Renal pelvis (tissue), 12 donors: ENCODE measurements around the gene UBE2M. TPM values are rescaled to one million over a fixed set of nuclear protein-coding genes. Genes with fewer than 3 reads are reported as not detected.
"Not testable (repeated sequence)": the region's sequence is repeated elsewhere in the genome, so short reads cannot be mapped to it uniquely, and the experiment has no call there.

ENCODE experiments used
- DNase-seq: peaks from one replicate; pipeline ENCODE4 v3.0.0-alpha.2; 2013
- long read RNA-seq, 16 experiments: transcript quantifications; one replicate each; lab custom pipeline, GENCODE V29; 2026
- polyA plus RNA-seq, 3 donors: library from polyadenylated mRNA; unstranded; fragments of 120-200 nt; gene quantifications; one replicate each; pipeline ENCODE4 v1.2.1, GENCODE V29; 2013; ENCODE audit not compliant: insufficient read length in 3 of 3

The UBE2M gene
- polyA plus RNA-seq: 100 to 1,000 TPM in 1 of 3 donors, 10 to 100 TPM in 2; 90.2 to 109 (median 97.5) TPM
- long read RNA-seq, donor 1, transcript UBE2M-201 (6 exons, 1,508 nt): major isoform, 45 of 45 reads
- long read RNA-seq, donor 1, partial matches to known transcripts: 0 of 45 reads
- long read RNA-seq, donor 1, other reads (novel, unspliced or antisense): 0 of 45 reads
- long read RNA-seq, donor 2, transcript UBE2M-201 (6 exons, 1,508 nt): major isoform, 55 of 55 reads
- long read RNA-seq, donor 2, partial matches to known transcripts: 0 of 55 reads
- long read RNA-seq, donor 2, other reads (novel, unspliced or antisense): 0 of 55 reads
- long read RNA-seq, donor 3, transcript UBE2M-201 (6 exons, 1,508 nt): major isoform, 54 of 56 reads
- long read RNA-seq, donor 3, partial matches to known transcripts: 0 of 56 reads
- long read RNA-seq, donor 3, other reads (novel, unspliced or antisense): 0 of 56 reads
- long read RNA-seq, donor 4, transcript UBE2M-201 (6 exons, 1,508 nt): major isoform, 63 of 69 reads
- long read RNA-seq, donor 4, partial matches to known transcripts: 0 of 69 reads
- long read RNA-seq, donor 4, other reads (novel, unspliced or antisense): 6 of 69 reads
- long read RNA-seq, donor 5, transcript UBE2M-201 (6 exons, 1,508 nt): major isoform, 31 of 31 reads
- long read RNA-seq, donor 5, partial matches to known transcripts: 0 of 31 reads
- long read RNA-seq, donor 5, other reads (novel, unspliced or antisense): 0 of 31 reads
- long read RNA-seq, donor 6, transcript UBE2M-201 (6 exons, 1,508 nt): major isoform, 44 of 44 reads
- long read RNA-seq, donor 6, partial matches to known transcripts: 0 of 44 reads
- long read RNA-seq, donor 6, other reads (novel, unspliced or antisense): 0 of 44 reads
- long read RNA-seq, donor 7, transcript UBE2M-201 (6 exons, 1,508 nt): major isoform, 71 of 76 reads
- long read RNA-seq, donor 7, partial matches to known transcripts: 5 of 76 reads
- long read RNA-seq, donor 7, other reads (novel, unspliced or antisense): 0 of 76 reads
- long read RNA-seq, donor 8, transcript UBE2M-201 (6 exons, 1,508 nt): major isoform, 24 of 25 reads
- long read RNA-seq, donor 8, partial matches to known transcripts: 0 of 25 reads
- long read RNA-seq, donor 8, other reads (novel, unspliced or antisense): 0 of 25 reads
- long read RNA-seq, donor 9, transcript UBE2M-201 (6 exons, 1,508 nt): major isoform, 51 of 52 reads
- long read RNA-seq, donor 9, partial matches to known transcripts: 0 of 52 reads
- long read RNA-seq, donor 9, other reads (novel, unspliced or antisense): 0 of 52 reads
- long read RNA-seq, donor 10, transcript UBE2M-201 (6 exons, 1,508 nt): major isoform, 37 of 37 reads
- long read RNA-seq, donor 10, partial matches to known transcripts: 0 of 37 reads
- long read RNA-seq, donor 10, other reads (novel, unspliced or antisense): 0 of 37 reads
- long read RNA-seq, donor 11, transcript UBE2M-201 (6 exons, 1,508 nt): major isoform, 42 of 47 reads
- long read RNA-seq, donor 11, partial matches to known transcripts: 0 of 47 reads
- long read RNA-seq, donor 11, other reads (novel, unspliced or antisense): 5 of 47 reads
- long read RNA-seq, donor 12, transcript UBE2M-201 (6 exons, 1,508 nt): major isoform, 57 of 62 reads
- long read RNA-seq, donor 12, partial matches to known transcripts: 0 of 62 reads
- long read RNA-seq, donor 12, other reads (novel, unspliced or antisense): 5 of 62 reads
- long read RNA-seq, donor 13, transcript UBE2M-201 (6 exons, 1,508 nt): major isoform, 32 of 32 reads
- long read RNA-seq, donor 13, partial matches to known transcripts: 0 of 32 reads
- long read RNA-seq, donor 13, other reads (novel, unspliced or antisense): 0 of 32 reads
- long read RNA-seq, donor 14, transcript UBE2M-201 (6 exons, 1,508 nt): major isoform, 94 of 111 reads
- long read RNA-seq, donor 14, partial matches to known transcripts: 16 of 111 reads
- long read RNA-seq, donor 14, other reads (novel, unspliced or antisense): 0 of 111 reads
- long read RNA-seq, donor 15, transcript UBE2M-201 (6 exons, 1,508 nt): major isoform, 77 of 77 reads
- long read RNA-seq, donor 15, partial matches to known transcripts: 0 of 77 reads
- long read RNA-seq, donor 15, other reads (novel, unspliced or antisense): 0 of 77 reads
- long read RNA-seq, donor 16, transcript UBE2M-201 (6 exons, 1,508 nt): major isoform, 62 of 62 reads
- long read RNA-seq, donor 16, partial matches to known transcripts: 0 of 62 reads
- long read RNA-seq, donor 16, other reads (novel, unspliced or antisense): 0 of 62 reads

DNA sequence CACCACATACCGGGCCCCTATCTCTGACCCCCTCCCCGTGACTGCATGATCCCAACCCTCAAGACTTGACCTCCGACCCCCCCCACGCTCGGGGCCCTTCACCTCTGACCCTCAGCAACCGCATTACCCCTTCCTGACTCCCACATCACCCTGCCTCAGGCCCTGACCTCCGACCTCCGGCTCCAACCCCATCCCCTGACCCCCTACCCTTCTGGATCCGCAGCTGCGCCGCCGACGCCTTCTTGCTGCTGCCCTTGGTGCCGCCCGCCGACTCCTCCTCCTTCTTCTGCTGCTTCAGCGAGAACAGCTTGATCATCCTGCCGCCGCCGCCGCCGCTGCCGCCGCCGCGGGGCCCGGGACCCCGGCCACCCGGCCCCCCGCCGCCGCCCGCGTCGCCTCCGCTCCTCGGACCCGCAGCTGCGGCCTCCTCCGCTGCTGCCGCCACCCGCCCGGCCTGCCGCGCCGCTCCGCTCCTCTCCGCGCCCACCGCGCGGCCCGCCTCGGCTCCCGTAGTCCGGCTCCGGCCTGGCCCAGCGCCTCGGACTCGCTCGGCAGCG lies at the start of gene UBE2M:
TSS of gene UBE2M (minus strand) at position 546 of the 557 bp plus-strand sequence. CDS start at position 316, 230 bp downstream.
- DNase-seq: no peak

DNA sequence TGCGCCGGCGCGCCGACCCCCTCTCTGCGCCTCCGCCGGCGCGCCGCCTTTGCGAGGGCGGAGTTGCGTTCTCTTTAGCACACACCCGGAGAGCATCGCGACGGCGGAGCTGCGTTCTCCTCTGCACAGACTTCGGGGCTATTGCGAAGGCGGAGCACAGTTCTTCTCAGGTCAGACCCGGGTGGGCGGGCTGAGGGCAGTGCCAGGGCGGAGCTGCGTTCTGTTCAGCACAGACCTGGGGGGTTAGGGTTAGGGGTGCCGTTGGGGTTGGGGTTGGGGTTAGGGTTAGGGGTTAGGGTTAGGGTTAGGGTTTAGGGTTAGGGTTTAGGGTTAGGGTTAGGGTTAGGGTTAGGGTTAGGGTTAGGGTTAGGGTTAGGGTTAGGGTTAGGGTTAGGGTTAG lies 48.8 kb upstream of the UBE2M start:
- DNase-seq: not testable (repeated sequence)

DNA sequence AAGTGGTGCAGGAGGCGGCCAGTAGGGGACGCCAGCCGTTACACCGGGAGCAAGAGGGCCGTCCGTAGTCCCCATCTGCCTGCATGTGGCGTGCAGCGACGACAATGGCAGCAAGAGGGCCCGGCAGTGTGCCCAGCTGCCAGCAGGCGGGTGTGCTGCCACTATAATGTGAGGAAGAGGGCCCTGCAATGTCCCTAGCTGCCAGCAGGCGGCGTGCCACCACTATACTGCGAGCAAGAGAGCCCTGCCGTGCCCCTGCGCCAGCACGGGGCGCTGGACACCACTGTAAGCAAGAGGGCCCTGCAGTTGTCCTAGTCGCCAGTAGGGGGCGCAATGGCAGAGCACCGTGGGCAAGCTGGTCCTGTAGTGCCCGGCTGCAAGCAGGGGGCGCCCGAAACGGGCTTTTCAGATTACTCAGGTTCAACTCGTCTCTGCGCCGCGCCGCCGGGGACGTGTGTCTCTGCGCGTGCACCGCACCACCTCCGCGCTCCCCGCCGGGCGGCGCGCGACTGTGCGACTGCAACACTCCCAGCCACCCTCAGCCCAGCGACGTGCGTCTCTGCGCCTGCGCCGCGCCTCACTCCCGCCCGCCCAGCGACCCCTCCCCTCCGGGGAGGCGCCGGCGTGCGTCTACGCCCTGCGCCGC lies 48.0 kb upstream of the UBE2M start:
- not testable (repeated sequence) for DNase-seq

DNA sequence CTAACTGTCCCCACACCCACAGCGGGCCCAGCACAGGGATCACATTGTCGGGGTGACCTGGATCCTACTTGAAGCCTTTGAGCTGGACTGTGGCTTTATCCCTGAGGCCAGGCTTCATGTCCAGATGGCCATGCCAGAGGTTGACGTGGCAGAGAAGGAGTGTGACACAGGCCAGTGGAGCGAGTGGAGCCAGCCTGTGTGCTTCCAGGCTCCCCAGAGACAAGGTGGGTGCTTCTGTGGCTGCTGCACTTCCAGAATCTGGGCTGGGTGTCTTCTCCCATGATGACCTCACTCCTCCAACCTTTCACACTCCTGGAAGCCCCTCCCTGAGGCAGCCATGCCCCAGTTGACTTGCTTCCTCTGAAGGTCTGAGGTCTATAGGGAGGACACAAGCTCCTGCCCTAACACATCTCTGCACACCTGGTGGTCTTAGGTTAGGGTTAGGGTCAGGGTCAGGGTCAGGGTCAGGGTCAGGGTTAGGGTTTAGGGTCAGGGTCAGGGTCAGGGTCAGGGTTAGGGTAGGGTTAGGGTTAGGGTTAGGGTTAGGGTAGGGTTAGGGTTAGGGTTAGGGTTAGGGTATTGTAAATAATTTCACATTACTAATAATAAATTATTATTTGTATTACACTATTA lies 27.8 kb upstream of the UBE2M start:
- no peak for DNase-seq

DNA sequence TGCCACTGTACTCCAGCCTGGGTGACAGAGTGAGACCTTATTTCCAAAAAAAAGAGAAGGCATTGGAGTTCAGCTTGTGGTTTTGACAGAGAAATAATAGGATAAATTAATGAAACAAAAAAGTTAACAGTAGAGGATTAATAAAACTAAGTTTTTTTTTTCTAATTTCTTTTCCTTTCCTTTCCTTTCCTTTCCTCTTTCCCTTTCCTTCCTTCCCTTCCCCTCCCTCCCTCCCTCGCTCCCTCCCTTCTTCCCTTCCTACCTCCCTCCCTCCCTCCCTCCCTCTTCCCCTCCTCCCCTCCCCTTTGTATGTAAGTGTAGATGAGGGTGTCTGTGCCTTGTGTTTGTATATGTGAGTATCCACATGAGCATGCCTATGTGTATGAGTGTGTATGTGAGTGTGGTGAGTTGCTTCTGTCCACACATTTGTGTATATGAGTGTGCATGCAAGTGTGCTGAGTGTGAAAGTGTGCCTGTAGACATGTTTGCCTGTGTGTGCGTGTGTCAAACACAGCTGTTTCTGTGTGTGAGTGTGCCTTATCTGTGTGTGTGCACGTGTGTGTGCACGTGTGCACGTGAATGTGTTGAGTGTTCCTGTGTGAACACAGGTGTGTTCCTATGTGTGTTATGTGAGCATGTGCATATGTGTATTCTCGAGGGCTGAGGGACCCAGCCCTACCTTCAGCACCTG lies 27.2 kb upstream of the UBE2M start:
- no peak for DNase-seq

DNA sequence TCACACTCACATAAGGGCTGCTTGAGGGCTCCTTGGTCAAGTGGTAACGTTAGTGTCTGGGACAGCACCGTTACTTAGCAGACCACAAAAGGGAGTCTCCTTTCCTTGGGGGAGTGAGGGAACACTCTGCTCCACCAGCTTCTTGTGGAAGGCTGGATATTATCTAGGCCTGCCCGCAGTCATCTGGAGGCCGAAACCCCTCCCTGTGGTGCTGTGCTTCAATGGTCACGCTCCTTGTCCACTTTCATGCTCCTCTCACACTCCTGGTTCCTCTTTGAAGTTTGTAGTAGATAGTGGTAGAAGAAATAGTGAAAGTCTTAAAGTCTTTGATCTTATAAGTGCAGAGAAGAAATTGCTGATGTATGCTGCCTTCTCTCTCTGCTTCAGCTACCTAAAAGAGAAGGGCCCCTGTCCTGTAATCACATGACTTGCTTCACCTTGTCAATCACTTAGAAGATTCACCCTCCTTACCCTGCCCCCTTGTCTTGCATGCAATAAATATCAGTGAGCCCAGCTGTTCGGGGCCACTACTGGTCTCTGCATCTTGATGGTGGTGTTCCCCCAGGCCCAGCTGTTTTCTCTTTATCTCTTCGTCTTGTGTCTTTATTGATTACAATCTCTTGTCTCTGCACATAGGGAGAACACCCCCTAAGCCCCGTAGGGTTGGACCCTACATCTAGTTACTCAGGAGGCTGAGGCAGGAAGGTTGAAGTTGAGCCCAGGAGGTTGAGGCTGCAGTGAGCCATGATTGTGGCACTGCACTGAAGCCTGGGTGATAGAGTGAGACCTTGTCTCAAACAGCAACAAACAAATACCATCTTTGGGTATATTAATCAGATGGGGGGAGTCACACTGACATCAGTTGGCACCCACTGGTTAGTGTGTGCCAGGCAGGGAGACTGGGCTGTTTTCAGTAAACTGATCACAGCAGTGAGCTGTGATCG lies 26.4 kb upstream of the UBE2M start:
- DNase-seq: no peak

DNA sequence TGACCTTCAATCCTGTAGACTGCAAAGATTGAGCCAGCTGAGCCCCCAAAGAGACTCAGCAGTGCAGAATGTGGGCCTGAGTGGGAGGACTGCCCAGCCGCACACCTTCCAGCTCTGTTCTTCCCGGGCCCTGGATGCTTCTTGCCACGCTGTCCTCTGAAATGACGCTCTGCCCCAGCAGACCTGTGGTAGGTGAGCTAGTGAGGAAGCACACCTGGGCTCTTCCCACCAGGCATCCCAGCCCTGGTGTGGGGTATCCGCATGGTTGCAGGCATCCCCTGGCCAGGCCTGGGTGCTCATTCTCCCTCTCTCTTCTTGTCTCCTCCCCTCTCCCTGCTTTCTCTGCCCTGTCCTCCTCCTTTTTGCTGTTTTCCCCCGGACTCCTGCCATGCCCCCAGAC lies 24.6 kb upstream of the UBE2M start:
- DNase-seq: no peak

DNA sequence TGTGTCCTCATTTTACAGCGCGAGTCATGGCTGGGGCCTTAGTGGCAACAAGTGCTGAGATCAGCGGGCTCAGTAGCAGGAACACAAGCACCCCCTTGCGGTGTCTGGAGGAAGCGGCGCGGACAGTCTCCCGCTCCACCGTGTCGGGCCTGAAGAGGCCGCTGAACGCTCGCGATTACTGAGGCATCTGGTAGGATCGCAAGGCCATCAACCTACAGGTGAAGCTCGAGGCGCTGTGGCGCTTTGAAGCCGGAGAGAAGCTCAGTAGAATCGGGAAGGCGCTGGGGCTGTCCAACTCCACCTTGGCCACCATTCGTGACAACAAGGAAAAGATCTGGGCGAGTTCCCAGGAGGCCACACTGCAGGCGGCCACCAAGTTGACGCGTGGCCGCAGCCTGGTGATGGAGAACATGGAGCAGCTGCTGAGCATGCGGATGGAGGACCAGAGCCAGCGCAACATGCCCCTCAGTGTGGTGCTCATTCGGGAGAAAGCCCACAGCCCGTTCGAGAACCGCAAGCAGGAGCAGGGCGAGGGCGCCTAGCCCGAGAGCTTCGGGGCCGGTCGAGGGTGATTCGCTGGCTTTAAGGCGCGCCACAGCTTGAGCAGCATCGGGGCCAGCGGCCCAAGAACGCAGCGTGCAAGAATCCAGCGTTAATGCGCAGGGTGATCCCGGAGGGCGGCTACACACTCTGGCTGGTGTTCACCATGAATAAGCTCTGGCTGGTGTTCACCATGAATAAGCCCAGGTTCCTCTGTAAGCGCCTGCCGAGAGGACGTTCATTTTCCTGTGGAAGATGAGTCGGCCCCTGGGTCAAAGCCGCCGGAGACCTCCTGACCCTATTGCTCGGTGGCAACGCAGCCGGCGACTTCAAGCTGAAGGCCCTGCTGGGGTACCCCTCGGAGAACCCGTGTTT lies 23.1 kb upstream of the UBE2M start:
- peak; percentile 79 for DNase-seq

DNA sequence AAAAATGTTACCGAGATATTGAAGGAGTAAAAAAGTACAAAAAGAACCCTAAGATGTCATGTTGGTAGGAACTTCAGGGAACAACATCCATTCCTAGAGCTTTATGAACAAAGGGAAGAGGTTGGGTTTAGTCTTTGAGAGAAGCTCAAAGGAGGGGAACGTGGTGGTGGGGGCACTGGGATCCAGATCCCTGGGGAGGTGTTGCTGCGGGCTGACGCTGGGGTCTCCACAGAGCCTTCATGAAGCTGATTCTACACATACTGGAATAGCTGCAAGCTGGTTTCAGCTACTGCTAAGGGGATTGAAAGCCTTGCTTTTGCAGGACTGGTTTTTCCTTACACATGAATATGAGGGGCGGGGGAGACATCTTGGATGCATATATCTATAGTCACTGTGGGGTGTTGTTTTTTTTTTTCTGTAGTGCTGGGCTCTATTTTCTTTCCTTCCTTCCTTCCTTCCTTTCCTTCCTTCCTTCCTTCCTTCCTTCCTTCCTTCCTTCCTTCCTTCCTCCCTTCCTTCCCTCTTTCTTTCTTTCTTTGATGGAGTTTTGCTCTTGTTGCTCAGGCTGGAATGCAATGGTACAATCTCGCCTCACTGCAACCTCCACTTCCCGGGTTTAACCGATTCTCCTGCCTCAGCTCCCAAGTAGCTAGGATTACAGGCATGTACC lies 21.2 kb upstream of the UBE2M start:
- DNase-seq: no peak

DNA sequence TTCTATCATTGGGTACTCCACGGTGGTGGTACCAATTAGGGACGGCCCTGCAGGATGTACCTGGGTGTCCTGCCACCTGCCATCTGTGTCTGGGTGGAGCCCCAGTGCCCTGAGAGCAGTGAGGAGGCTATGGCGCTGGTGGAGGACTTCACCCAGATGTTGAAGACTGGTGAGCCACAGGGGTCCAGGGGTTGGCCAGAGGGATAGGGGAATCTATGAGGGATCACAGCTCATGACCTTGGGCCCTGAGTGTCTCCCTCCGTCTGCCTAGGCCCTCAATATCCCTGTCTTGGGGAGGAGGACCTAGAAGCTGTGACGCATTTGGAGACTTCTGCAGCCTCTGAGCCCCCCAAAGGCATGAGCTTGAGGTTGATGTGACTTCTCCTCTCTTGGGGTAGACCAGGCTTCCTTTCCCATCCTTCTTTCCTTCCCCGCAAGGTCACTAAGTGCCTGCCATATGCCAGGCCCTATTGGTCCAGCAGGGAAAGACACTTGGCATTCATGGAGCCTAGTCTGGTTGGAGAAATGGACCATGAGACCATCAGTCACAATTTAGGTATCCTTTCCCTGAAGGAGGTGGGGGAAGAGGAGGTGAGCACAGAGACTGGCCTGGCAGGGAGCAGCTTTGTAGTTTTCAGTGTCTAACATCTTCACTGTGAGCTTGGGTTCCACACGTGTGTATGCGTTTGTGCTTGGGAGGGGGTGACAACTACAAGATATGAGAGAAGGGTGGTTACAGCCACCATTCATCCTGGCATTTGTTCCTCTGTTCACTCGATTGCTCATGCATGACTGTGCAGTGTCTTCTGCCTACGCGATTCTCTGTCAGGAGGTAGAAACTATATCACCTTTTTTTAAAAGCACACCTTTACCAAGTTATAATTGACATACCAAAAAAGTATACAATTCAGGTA lies 19.9 kb upstream of the UBE2M start:
- DNase-seq: no peak

DNA sequence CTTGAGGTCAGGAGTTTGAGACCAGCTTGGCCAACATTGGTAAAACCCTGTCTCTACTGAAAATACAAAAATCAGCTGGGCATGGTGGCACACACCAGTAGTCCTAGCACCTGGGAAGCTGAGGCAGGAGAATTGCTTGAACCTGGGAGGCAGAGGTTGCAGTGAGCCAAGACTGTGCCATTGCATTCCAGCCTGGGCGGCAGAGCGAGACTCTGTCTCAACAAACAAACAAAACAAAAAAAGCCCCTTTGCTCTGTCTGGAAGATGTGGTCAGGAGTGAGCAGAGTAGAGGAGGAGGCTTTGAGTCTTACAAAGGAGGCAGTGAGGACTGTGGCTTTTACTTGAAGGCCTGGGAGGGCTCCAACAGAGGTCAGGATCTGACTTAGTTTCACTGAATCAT lies 19.2 kb upstream of the UBE2M start:
- not testable (repeated sequence) for DNase-seq

DNA sequence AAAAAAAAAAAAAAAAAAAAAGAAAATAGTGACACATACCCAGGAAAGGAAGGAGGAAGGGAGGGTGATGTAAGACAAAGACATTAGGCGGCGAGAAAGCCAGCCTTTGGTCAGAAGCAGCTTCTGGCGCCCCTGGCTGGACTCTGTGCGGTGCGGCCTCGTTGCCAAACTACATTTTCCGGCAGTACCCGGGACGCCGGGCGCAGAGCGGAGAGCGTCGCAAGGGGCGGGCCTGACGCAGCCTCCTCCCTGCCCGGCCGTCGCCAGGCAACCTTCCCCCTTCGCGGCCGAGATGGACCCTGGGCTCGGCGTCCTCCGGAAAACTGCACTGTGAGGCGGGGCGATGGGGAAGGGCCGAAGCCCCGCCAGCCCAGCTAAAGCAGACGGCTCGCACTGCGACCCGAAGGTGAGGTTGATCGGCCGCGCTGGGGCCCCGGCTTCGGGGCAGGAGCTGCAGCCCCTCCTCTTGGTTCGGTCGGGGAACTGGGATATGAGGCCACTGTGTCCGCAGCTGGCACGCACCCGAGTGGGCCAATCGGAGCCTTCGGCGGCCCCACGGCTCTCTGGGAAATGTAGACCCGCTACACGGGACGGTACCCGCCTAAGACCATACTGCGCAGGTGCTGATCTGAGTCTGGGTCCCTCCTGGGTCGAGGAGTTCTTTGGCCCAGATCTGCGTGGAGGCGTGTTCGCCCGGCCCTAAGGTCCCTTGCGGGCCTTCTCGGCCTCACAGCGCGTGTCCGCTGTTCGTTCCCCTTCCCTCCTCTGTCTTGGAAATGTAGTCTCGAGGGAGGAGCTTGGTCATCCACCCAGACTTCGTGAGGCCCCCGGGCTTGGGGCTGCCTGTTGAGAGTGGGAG lies 17.0 kb upstream of the UBE2M start:
- peak; percentile 94 for DNase-seq
